GM18907 (cell line): ENCODE data around the gene IGFN1.

Source experiments
- ATAC-seq: cut with Tn5 transposase; IDR thresholded peaks from one replicate; pipeline ENCODE4 v1.9.1; 2021; ENCODE audit warnings: mild to moderate bottlenecking, moderate library complexity; ENCODE audit not compliant: unreplicated experiment

IGFN1 gene

GRCh38 chr1:201190624-201191051 is at the start of gene IGFN1:
TSS of gene IGFN1 (plus strand) at chr1:201190824. CDS start at chr1:201193294, 2,470 bp downstream.
- ATAC-seq: no peak

DNA sequence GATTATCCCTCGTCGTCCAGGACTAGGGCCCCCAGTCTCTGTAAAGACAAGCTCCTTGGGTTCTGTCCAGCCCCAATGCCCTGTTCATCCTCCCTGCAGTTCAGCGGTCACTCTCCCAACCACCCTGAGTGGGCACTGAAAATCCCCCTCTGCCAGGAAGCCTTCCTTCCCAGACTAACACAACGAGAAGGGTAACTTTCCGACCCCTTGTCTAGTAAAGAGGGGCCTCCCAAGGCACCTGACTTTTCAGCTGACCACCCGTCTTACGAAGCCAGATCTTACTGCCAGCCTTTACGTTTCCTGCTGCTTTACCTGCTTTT is 49.7 kb upstream of the IGFN1 start:
- ATAC-seq: no peak

- ATAC-seq: no peak
Observed at GRCh38 chr1:201141418-201141817, 49.2 kb upstream of the IGFN1 start.

GRCh38 chr1:201142011-201142848 is 48.4 kb upstream of the IGFN1 start:
- ATAC-seq: no peak

GRCh38 chr1:201142849-201143725 is 47.5 kb upstream of the IGFN1 start:
- ATAC-seq: no peak

GRCh38 chr1:201143726-201144635 is 46.6 kb upstream of the IGFN1 start:
- no peak for ATAC-seq

GRCh38 chr1:201144701-201145100 is 45.9 kb upstream of the IGFN1 start:
- ATAC-seq: no peak

DNA sequence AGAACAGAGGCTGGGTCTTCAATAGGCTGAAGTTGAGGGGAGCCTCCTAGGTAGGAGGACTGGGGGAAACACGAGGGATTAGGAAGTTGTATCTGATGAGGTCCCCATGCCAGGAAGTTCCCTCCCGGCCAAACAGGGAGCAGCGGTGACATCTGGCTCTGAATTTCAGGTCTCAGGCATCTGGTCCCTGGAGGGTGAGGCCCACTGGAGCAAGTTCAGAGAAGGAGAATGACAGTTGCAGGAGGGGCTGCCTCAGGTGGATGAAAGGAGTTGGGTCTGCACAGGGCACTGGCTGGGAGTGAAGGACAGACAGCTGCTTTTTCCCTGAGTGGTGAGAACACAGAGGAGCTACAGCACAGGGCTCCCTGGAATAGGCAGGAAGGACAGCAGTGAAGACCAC is 45.5 kb upstream of the IGFN1 start:
- ATAC-seq: no peak

- no peak for ATAC-seq
Observed at GRCh38 chr1:201145816-201146215, 44.8 kb upstream of the IGFN1 start.

GRCh38 chr1:201146626-201147390 is 43.8 kb upstream of the IGFN1 start:
- no peak for ATAC-seq

DNA sequence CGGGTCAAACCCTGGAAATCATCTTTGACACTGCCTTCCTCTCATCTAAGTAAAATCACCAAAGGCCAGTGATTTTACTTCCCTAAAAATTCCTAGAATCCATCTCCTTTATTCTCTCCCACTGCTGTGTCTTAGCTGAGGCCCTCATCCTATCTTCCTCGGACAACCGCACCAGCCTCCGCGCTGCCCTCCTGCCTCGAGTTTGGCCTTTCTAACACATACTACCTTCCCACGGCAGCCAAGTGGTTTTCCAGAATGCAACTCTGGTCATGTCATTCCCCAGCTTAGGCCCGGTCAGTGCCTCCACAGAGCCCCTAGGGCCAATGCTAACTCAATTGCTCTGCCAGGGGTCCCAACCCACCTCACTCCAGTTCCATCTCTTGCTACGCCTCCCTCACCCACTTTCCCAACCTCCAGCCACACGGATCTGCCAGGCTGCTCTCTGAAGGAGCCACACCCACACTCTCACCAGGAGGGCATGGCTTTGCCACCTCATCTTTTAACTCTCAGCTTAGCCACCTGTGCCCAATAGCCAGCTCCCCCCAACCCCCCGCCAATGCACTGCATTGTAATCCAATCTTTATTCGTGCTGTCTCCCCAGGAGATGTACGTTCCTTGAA is 43.1 kb upstream of the IGFN1 start:
- no peak for ATAC-seq

DNA sequence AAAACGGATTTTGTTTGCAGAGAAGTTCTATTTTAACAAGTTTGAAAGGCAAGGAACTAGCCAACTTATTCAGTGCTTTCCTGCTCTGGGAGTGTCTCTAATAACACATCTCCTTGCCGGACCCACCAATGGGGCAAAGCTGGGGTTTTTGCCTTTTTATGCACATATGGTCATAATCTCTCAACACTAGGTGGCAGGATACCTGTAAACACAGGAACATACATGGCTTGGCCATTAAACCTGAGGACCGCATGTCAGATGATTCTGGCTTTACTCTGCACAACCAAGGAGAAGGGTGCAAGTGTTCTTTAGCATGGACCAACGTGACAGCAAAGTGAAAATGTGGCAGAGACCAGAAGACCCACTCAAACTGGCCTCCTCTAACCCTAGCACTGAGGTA is 41.2 kb upstream of the IGFN1 start:
- ATAC-seq: no peak

DNA sequence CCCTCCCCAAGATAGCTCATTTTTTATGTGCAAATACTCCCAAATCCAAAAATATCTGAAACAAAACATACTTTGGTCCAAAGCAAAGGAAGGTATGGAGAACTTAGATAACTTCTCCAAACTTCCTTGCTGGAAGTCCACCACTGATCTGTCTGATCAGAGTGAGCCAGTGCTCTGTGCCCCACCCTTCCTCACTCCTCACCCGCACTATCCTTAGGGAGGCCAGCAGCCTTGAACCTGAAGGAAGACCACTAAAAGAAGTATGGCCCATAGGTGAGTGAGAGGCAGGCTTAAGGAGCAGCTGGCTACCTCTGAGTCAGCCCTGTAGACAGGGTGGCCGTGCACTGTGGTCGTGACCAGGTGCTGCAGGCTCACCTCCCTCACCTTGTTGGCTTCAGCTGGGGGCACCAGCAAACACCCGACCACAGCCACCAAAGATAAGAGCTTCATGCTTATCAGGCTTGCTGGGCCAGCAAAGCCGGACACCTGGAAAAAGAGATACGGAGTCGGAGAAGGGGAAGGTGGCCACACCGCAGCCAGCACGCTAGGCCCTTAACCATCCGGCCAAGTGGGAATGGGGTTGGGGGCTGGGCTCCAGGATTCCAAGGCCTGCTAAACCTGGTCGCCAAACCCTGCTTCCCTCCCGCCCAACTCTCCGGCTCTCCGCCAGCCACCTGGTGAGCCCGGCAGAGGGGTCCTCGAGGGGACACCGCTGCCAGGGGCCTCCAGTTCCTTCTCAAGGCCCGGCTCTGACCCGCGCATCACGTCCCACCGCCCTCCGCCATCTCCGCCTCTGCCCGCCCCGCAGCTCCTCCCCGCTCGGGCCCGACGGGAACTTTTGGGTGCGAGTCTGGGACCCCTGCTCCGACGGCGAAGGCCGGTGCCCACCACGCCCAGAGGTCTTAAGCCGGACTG is 36.9 kb upstream of the IGFN1 start:
- ATAC-seq: peak; percentile 75

GRCh38 chr1:201154389-201155165 is 36.0 kb upstream of the IGFN1 start, which contains the start of gene TMEM9:
TSS of gene TMEM9 (minus strand) at chr1:201154474. CDS start at chr1:201153923, 551 bp downstream.
- peak; percentile 96 for ATAC-seq

DNA sequence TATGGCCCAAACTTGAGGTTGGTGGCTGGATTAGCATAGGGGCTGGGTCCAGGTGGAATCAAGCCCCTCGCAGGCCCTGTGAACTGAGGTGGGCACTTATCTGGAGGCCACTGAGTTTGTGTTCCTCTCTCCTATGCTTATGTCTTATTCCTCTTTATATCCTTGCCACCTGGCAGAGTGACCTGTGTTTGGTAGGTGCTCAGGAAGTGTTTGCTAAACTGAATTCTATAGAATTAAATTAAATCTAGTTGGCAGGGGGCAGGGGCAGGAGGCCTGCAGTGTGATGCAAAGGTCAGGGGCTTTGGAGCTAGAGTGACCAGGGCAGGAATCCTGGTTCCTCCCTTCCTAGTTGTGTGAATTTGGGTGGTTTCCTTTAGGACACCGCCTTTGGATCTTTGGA is 35.3 kb upstream of the IGFN1 start:
- no peak for ATAC-seq

- ATAC-seq: no peak
Observed at GRCh38 chr1:201156346-201156745, 34.3 kb upstream of the IGFN1 start.

DNA sequence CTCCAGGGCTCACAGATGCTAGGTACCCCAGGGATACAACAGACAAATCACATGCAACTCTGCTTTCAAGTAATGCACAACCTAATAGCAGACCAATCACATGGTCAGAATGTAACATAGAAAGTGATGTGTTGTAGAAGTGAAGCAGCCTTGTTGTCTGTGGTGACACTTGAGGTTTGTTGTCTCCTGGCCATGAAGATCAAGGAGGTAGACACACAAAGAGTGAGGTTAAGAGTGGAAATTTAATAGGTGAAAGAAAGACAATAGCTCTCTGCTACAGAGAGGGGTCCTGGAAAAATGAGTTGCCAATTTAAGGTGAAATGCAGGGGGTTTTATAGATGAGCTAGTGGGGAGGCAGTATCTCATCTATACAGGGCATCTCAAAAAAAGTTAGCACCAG is 33.8 kb upstream of the IGFN1 start:
- no peak for ATAC-seq

- no peak for ATAC-seq
Observed at GRCh38 chr1:201157949-201158348, 32.7 kb upstream of the IGFN1 start.
